Measurements from ENCODE around the gene JAKMIP2.

DNA sequence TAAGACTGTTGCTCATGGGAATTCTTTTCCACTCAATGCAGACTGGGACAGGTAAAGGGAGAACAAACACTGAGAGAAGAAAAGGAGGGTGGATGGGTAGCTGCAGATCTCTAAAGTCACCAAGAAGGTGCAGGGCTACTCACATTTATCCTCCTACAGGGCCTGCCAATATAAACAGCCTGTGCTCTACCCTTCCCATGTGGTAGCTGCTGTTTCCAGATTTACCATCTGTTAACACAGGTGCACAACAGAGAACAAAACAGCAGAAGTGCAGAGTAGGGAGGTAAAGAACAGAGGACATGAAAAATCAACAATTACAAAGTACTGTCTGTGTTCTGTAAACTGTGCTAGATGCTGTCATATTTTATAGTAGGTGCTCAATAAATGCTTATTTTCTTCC lies 26.0 kb downstream of the JAKMIP2 start:
- no peak for TF ChIP-seq ZNF263 (CRISPR knock-in tag; IDR thresholded peaks at IDR 0.05; ENCODE audit: low read depth)
- no peak for TF ChIP-seq JUN (CRISPR knock-in tag; IDR thresholded peaks at IDR 0.05)
- TF ChIP-seq, protein P1, sequence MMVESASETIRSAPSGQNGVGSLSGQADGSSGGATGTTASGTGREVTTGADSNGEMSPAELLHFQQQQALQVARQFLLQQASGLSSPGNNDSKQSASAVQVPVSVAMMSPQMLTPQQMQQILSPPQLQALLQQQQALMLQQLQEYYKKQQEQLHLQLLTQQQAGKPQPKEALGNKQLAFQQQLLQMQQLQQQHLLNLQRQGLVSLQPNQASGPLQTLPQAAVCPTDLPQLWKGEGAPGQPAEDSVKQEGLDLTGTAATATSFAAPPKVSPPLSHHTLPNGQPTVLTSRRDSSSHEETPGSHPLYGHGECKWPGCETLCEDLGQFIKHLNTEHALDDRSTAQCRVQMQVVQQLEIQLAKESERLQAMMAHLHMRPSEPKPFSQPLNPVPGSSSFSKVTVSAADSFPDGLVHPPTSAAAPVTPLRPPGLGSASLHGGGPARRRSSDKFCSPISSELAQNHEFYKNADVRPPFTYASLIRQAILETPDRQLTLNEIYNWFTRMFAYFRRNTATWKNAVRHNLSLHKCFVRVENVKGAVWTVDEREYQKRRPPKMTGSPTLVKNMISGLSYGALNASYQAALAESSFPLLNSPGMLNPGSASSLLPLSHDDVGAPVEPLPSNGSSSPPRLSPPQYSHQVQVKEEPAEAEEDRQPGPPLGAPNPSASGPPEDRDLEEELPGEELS (CRISPR knock-in tag; IDR thresholded peaks at IDR 0.05) = no peak
- TF ChIP-seq, protein P2, sequence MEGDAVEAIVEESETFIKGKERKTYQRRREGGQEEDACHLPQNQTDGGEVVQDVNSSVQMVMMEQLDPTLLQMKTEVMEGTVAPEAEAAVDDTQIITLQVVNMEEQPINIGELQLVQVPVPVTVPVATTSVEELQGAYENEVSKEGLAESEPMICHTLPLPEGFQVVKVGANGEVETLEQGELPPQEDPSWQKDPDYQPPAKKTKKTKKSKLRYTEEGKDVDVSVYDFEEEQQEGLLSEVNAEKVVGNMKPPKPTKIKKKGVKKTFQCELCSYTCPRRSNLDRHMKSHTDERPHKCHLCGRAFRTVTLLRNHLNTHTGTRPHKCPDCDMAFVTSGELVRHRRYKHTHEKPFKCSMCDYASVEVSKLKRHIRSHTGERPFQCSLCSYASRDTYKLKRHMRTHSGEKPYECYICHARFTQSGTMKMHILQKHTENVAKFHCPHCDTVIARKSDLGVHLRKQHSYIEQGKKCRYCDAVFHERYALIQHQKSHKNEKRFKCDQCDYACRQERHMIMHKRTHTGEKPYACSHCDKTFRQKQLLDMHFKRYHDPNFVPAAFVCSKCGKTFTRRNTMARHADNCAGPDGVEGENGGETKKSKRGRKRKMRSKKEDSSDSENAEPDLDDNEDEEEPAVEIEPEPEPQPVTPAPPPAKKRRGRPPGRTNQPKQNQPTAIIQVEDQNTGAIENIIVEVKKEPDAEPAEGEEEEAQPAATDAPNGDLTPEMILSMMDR (IDR thresholded peaks at IDR 0.05) = no peak
- no peak for TF ChIP-seq TEAD4 (CRISPR knock-in tag; IDR thresholded peaks at IDR 0.05)
- TF ChIP-seq NFYB (CRISPR knock-in tag; conservative IDR thresholded peaks at IDR 0.05; ENCODE audit: low read depth) = no peak
- TF ChIP-seq, protein P3, sequence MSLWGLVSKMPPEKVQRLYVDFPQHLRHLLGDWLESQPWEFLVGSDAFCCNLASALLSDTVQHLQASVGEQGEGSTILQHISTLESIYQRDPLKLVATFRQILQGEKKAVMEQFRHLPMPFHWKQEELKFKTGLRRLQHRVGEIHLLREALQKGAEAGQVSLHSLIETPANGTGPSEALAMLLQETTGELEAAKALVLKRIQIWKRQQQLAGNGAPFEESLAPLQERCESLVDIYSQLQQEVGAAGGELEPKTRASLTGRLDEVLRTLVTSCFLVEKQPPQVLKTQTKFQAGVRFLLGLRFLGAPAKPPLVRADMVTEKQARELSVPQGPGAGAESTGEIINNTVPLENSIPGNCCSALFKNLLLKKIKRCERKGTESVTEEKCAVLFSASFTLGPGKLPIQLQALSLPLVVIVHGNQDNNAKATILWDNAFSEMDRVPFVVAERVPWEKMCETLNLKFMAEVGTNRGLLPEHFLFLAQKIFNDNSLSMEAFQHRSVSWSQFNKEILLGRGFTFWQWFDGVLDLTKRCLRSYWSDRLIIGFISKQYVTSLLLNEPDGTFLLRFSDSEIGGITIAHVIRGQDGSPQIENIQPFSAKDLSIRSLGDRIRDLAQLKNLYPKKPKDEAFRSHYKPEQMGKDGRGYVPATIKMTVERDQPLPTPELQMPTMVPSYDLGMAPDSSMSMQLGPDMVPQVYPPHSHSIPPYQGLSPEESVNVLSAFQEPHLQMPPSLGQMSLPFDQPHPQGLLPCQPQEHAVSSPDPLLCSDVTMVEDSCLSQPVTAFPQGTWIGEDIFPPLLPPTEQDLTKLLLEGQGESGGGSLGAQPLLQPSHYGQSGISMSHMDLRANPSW (CRISPR knock-in tag; conservative IDR thresholded peaks at IDR 0.05; ENCODE audit: low read depth) = no peak
- TF ChIP-seq, protein P4, sequence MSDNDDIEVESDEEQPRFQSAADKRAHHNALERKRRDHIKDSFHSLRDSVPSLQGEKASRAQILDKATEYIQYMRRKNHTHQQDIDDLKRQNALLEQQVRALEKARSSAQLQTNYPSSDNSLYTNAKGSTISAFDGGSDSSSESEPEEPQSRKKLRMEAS (CRISPR knock-in tag; IDR thresholded peaks at IDR 0.05) = no peak
- TF ChIP-seq, protein P5, sequence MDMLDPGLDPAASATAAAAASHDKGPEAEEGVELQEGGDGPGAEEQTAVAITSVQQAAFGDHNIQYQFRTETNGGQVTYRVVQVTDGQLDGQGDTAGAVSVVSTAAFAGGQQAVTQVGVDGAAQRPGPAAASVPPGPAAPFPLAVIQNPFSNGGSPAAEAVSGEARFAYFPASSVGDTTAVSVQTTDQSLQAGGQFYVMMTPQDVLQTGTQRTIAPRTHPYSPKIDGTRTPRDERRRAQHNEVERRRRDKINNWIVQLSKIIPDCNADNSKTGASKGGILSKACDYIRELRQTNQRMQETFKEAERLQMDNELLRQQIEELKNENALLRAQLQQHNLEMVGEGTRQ (CRISPR knock-in tag; IDR thresholded peaks at IDR 0.05) = no peak
